Measurements from ENCODE around the gene NRP1. TPM values are rescaled to one million over a fixed set of nuclear protein-coding genes. Genes with fewer than 3 reads are reported as not detected.
A peak's percentile ranks its signal among the peaks of the same experiment; 100 is the strongest.

Gene NRP1
- total and polyA plus RNA-seq, 12 donors: 45.3 to 229 (median 157) TPM

DNA sequence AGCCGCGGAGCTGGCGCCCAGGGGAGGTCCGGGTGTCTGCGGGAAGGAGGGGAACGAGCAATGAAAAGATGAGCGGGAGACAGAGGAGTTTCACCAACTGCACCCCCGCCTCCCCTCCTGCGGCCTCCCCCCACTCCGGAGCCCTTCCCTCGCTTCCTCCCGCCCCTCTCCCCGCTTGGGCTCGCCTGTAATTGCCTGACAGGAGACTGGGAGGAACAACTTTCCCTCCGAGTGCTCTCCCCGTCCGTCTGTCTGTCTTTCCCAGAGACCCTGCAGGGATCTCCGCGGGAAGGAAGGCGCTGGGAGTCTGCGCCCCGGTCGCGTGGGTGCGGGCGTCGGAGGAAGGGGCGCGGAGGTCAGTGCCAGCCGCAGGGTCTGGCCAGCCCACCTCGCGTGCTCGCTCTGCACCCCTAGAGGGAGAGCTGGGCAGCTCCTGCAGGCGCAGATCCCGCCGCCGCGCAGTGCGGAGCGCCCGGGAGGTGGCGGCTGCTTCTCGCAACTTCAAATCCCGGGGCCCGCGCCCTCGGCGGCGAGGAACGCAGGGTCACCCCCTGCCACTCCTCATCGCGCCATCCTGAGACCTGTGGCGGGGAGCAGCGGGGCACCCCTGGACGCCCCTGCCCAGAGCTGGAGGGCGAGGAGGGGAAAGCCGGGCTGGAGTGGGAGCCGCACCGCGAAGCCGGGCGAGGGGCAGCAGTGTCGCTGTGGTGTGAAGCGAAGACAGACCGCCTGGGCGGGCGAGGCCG lies 511 bp upstream of the NRP1 start:
- Histone ChIP-seq H3K27ac (peak overlapping the region; percentile 95 to 100 (median 98)), H3K36me3 (peaks cover 0 to 6% (median 3%) of the 10 kb centered on the region in 9 donors), H3K4me3 (peak overlapping the region; percentile 71 to 95 (median 92)), H3K4me1 (peaks cover 0 to 27% (median 17%) of the 10 kb centered on the region in 9 donors), H3K27me3 (peaks cover 0 to 27% (median 0%) of the 10 kb centered on the region in 7 donors), H3K9me3 (no peaks in the 10 kb centered on the region)
- TF ChIP-seq, protein P1, sequence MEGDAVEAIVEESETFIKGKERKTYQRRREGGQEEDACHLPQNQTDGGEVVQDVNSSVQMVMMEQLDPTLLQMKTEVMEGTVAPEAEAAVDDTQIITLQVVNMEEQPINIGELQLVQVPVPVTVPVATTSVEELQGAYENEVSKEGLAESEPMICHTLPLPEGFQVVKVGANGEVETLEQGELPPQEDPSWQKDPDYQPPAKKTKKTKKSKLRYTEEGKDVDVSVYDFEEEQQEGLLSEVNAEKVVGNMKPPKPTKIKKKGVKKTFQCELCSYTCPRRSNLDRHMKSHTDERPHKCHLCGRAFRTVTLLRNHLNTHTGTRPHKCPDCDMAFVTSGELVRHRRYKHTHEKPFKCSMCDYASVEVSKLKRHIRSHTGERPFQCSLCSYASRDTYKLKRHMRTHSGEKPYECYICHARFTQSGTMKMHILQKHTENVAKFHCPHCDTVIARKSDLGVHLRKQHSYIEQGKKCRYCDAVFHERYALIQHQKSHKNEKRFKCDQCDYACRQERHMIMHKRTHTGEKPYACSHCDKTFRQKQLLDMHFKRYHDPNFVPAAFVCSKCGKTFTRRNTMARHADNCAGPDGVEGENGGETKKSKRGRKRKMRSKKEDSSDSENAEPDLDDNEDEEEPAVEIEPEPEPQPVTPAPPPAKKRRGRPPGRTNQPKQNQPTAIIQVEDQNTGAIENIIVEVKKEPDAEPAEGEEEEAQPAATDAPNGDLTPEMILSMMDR (IDR thresholded peaks at IDR 0.05): peak; percentile 42 to 88 (median 60)
- WGBS, 2 donors: 0% methylated on average over 60 to 68 of the region's 68 CpGs
- DNase-seq: peak; percentile 82 to 87
- peak; percentile 68 to 88 (median 76) for ATAC-seq
- intact Hi-C loops (cut with DNase I): loop anchor here (2.0 to 10.0 kb wide), 20 partner anchors 63 to 1302 kb away; no protein-coding TSS in a partner anchor

DNA sequence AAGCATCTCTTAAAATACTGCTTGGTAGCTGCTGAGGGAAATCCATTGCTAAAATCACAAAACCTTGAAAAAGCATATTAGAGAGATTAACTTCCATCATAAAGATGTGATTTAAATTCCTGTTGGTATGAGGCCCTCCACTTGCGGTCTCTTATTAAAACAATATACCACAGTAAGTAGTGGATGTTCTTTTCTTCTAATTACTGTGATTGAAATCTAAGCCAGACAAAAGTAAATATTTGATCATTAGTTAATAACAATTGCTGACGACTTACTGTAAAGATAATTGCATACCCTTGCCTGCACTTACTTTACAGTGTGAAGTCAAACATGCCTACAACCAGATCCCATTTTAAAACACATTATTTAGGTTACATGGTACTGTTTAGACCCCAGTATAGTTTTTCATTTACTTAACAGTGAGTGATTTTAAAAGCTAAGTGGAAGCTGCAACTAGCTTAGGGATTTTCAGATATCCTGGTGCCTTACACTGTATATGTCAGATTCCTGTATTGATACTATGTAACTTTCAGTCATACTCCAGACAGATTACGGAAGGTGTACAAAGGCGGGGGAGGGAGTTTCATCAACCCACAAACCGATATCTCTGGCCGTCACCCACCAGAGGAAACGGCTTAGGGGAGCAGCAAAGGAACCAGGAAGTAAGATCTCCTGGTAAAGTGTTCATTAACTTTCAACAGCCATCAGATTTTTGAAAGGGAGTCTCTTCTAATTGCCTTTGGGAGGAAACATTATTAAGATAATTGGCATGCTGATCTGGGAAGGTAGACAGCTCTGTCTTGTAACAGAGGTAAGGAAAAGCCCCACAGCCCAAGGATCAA lies 986 bp downstream of the NRP1 start:
- H3K4me1 ChIP-seq: peaks cover 0 to 40% (median 32%) of the 10 kb centered on the region in 9 donors
- 3 to 5% methylated on average over 7 of the region's 7 CpGs for WGBS, 2 donors
- DNase-seq: no peak
- peaks cover 0 to 27% (median 0%) of the 10 kb centered on the region in 7 donors for H3K27me3 ChIP-seq
- H3K9me3 ChIP-seq: no peaks in the 10 kb centered on the region
- peak overlapping the region; percentile 95 to 100 (median 98) for H3K27ac ChIP-seq
- H3K36me3 ChIP-seq: peaks cover 0 to 21% (median 16%) of the 10 kb centered on the region in 9 donors
- TF ChIP-seq, protein P1 (IDR thresholded peaks at IDR 0.05): no peak
- intact Hi-C loops (cut with DNase I): loop anchor here (2.0 to 10.0 kb wide), 18 partner anchors 61 to 1304 kb away; no protein-coding TSS in a partner anchor
- no peak for ATAC-seq
- peak overlapping the region; percentile 71 to 95 (median 92) for H3K4me3 ChIP-seq

DNA sequence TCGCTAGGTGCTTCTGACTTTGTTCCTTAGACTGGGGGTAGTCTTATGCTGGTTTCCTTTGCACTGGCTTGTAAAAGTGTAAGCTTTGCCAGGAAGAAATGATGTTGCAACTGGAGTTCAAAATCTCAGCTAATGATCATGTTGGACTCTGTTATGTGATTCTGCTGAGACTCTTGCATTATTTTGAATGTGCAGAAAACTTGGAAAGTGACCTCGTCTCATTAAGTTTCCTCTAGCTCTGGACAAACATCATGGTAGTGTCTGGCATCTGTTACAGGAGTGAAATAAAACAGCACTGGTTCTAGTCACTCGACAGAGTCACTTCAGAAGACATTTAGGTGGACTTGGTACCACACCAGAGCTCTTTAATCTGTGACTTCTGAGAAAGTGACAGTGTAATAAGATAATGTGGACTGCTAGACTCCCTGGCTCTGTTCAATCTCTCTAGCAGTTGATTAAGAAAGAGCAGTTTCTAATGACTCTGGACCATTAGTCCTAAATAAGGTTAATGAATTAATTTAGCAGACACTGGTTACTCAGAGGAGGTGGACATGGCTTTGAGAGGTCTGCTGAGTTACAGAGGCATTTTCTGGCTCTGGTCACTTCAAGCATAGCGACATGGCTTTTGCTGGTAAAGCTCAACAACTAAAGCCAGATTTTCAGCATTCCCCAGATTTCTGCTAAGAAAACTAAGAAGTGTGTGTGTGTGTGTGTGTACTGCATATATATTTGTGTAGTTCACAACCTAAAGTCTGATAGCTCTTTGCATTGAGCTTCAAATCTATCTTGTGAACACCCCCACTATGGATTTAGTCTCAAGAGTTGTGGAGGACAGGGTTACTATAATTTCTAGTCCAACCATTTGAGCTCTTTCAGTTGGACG lies 2.0 kb downstream of the NRP1 start:
- TF ChIP-seq, protein P1 (IDR thresholded peaks at IDR 0.05): no peak

More for the DNA sequence above, 2.0 kb downstream of the NRP1 start:
- ATAC-seq: peak in 2 of 8 donors; percentile 4 to 8
- WGBS, 2 donors: 6 to 11% methylated on average over 5 of the region's 5 CpGs
- no peak for DNase-seq
- Histone ChIP-seq H3K27me3 (peaks cover 0 to 27% (median 0%) of the 10 kb centered on the region in 7 donors), H3K9me3 (no peaks in the 10 kb centered on the region), H3K36me3 (peaks cover 0 to 31% (median 18%) of the 10 kb centered on the region in 9 donors), H3K4me1 (peaks cover 3 to 43% (median 32%) of the 10 kb centered on the region in 9 donors), H3K27ac (peak overlapping the region; percentile 95 to 100 (median 98)), H3K4me3 (peak overlapping the region; percentile 71 to 95 (median 92))
- intact Hi-C loops (cut with DNase I): loop anchor here (5.0 to 10.0 kb wide), 17 partner anchors 60 to 1305 kb away; no protein-coding TSS in a partner anchor
